Mesenchymal stem cell (in vitro differentiated cells and primary cell): ENCODE data around the gene ZKSCAN5.
A peak's percentile ranks its signal among the peaks of the same experiment; 100 is the strongest.

Experiments used
- DNase-seq: peaks from one replicate; pipeline ENCODE4 v3.0.0-alpha.2; 2013
- H2AFZ ChIP-seq: one replicate; pipeline ENCODE4 v1.6.1; 2013; ENCODE audit warnings: low read depth, mild to moderate bottlenecking, control low read depth, inconsistent platforms, low read length, moderate library complexity
- H2AK5ac ChIP-seq: 2 replicates; pipeline ENCODE4 v1.6.1; 2013; ENCODE audit warnings: low read length, moderate library complexity, mild to moderate bottlenecking, inconsistent platforms; ENCODE audit not compliant: severe bottlenecking
- H2BK120ac ChIP-seq: one replicate; pipeline ENCODE4 v1.6.1; 2013; ENCODE audit warnings: low read depth, mild to moderate bottlenecking, inconsistent platforms, low read length, moderate library complexity
- H2BK12ac ChIP-seq, 2 experiments: one replicate each; pipeline ENCODE4 v1.6.1; 2013; ENCODE audit warnings: inconsistent platforms in 2 of 2, low read length in 2 of 2, mild to moderate bottlenecking in 2 of 2, moderate library complexity in 2 of 2, control low read depth in 1 of 2
- H2BK15ac ChIP-seq: one replicate; pipeline ENCODE4 v1.6.1; 2013; ENCODE audit warnings: mild to moderate bottlenecking, low read depth, inconsistent platforms; ENCODE audit not compliant: poor library complexity, severe bottlenecking
- H2BK5ac ChIP-seq: 2 replicates; pipeline ENCODE4 v1.6.1; 2013; ENCODE audit warnings: low read depth, mild to moderate bottlenecking, low read length, control low read depth, inconsistent platforms; ENCODE audit not compliant: poor library complexity, severe bottlenecking
- H3K14ac ChIP-seq, 2 experiments: one replicate each; pipeline ENCODE4 v1.6.1; 2013; ENCODE audit warnings: inconsistent platforms in 2 of 2, low read length in 2 of 2, control low read depth in 1 of 2, mild to moderate bottlenecking in 1 of 2, moderate library complexity in 1 of 2
- H3K18ac ChIP-seq, 2 experiments: one replicate each; pipeline ENCODE4 v1.6.1; 2013; ENCODE audit warnings: inconsistent platforms in 2 of 2, low read length in 2 of 2, control low read depth in 1 of 2, low read depth in 1 of 2, mild to moderate bottlenecking in 1 of 2
- H3K23ac ChIP-seq, 2 experiments: one replicate each; pipeline ENCODE4 v1.6.1; 2013; ENCODE audit warnings: inconsistent platforms in 2 of 2, low read length in 2 of 2, mild to moderate bottlenecking in 2 of 2, moderate library complexity in 2 of 2, control low read depth in 1 of 2
- H3K27ac ChIP-seq: 2 replicates; pipeline ENCODE4 v1.5.1; 2013; ENCODE audit warnings: mild to moderate bottlenecking, moderate library complexity, low read length, control low read depth, inconsistent platforms; ENCODE audit not compliant: poor library complexity, severe bottlenecking
- H3K27me3 ChIP-seq, 2 experiments: 2 replicates each; pipeline versions ENCODE4 v1.6.1 to v1.7.0; 2013; ENCODE audit warnings: low read length in 2 of 2, mild to moderate bottlenecking in 2 of 2, moderate library complexity in 2 of 2, control low read depth in 1 of 2, inconsistent platforms in 1 of 2; ENCODE audit not compliant: control insufficient read depth in 1 of 2, insufficient read depth in 1 of 2
- H3K36me3 ChIP-seq, 2 experiments: 2 replicates each; pipeline versions ENCODE4 v1.6.1 to v1.7.0; 2013; ENCODE audit warnings: low read length in 2 of 2, control low read depth in 1 of 2, inconsistent platforms in 1 of 2, low read depth in 1 of 2, mild to moderate bottlenecking in 1 of 2; ENCODE audit not compliant: insufficient read depth in 2 of 2, control insufficient read depth in 1 of 2
- H3K4ac ChIP-seq, 2 experiments: one replicate each; pipeline ENCODE4 v1.6.1; 2013; ENCODE audit warnings: inconsistent platforms in 2 of 2, low read length in 2 of 2, mild to moderate bottlenecking in 2 of 2, moderate library complexity in 2 of 2, control low read depth in 1 of 2, low read depth in 1 of 2
- H3K4me1 ChIP-seq: 2 replicates; pipeline ENCODE4 v1.6.1; 2013; ENCODE audit warnings: low read depth, low read length, control low read depth; ENCODE audit not compliant: control insufficient read depth, insufficient read depth
- H3K4me2 ChIP-seq: 2 replicates; pipeline ENCODE4 v1.6.1; 2013; ENCODE audit warnings: low read length, mild to moderate bottlenecking, inconsistent platforms; ENCODE audit not compliant: poor library complexity, severe bottlenecking
- H3K4me3 ChIP-seq, 2 experiments: 2 replicates each; pipeline versions ENCODE4 v1.5.1 to v1.7.0; 2013; ENCODE audit warnings: low read length in 2 of 2, mild to moderate bottlenecking in 2 of 2, control low read depth in 1 of 2, low read depth in 1 of 2; ENCODE audit not compliant: insufficient read depth in 1 of 2
- H3K79me1 ChIP-seq: replicated peaks from 2 replicates; pipeline ENCODE4 v1.6.1; 2013; ENCODE audit warnings: mild to moderate bottlenecking, control low read depth, low read length, inconsistent platforms; ENCODE audit not compliant: poor library complexity, severe bottlenecking
- H3K9ac ChIP-seq: 2 replicates; pipeline ENCODE4 v1.7.0; 2013; ENCODE audit warnings: mild to moderate bottlenecking, low read length, moderate library complexity
- H3K9me3 ChIP-seq: 2 replicates; pipeline ENCODE4 v1.7.0; 2013; ENCODE audit warnings: mild to moderate bottlenecking, low read length; ENCODE audit not compliant: control insufficient read depth
- H4K8ac ChIP-seq: one replicate; pipeline ENCODE4 v1.6.1; 2013; ENCODE audit warnings: inconsistent platforms, mild to moderate bottlenecking, low read length, moderate library complexity
- H4K91ac ChIP-seq: one replicate; pipeline ENCODE4 v1.6.1; 2013; ENCODE audit warnings: mild to moderate bottlenecking, low read length, inconsistent platforms
- WGBS: methylation state at CpG from one replicate; pipeline ENCODE4 v1.1.7; 2013; ENCODE audit warnings: mixed read lengths; 5-methylcytosine and 5-hydroxymethylcytosine counted together

Gene ZKSCAN5

GRCh38 chr7:99465421-99465768 is 39.1 kb upstream of the ZKSCAN5 start:
- Histone ChIP-seq H2BK15ac (no peak overlapping the region), H4K91ac (peak overlapping the region; percentile 12), H4K8ac (peak overlapping the region; percentile 38), H3K4me2 (peak overlapping the region; percentile 66), H3K9me3 (no peaks in the 10 kb centered on the region), H2BK5ac (no peak overlapping the region), H2AK5ac (peak overlapping the region; percentile 53), H2AFZ (peak overlapping the region; percentile 75), H3K27me3 (no peaks in the 10 kb centered on the region), H3K14ac (peak overlapping the region in 1 of 2 experiments; percentile 91), H3K4me1 (peaks cover 8% of the 10 kb centered on the region), H2BK120ac (no peak overlapping the region), H3K18ac (peak overlapping the region in 1 of 2 experiments; percentile 85), H3K4ac (peak overlapping the region in 1 of 2 experiments; percentile 72), H3K36me3 (peaks cover 12 to 16% of the 10 kb centered on the region in 2 experiments), H3K9ac (peak overlapping the region; percentile 98), H3K4me3 (peak overlapping the region; percentile 72 to 98), H3K27ac (peak overlapping the region; percentile 26), H3K79me1 (no peaks in the 10 kb centered on the region), H2BK12ac (no peak overlapping the region), H3K23ac (no peak overlapping the region)
- DNase-seq, result no peak
- WGBS, result 22% methylated on average over 9 of the region's 9 CpGs

DNA sequence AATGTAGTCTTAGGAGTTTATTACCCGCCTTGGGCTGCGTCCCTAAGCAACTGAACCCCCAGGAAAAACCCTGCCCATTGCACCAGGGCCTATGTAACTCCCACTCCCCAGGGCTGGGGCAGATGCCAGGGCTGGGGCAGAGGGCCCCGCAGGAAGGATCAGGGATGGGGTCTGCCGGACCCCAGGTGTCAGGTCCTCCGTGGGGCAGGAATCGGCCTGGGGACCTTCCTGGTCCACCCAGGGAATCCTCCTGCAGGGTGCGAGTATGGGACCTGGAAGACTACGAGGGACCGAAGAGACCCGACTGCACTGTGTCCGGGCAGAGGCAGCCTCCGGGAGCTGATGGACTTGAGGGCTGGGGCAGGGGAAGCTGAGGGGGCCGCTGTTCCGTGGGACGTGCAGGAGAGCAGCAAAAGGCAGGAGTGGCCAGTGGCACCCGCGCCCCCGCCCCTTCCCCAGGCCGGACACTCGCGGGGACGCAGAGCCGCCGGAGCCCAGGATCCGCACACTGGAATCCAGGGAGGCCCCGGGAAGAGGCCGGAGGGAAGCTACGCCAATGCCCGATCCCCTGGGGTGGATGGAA is 36.0 kb upstream of the ZKSCAN5 start:
- peaks cover 6% of the 10 kb centered on the region in 2 experiments for H3K36me3 ChIP-seq
- H3K4me2 ChIP-seq, result no peak overlapping the region
- no peak overlapping the region for H3K23ac ChIP-seq
- H3K14ac ChIP-seq, result no peak overlapping the region
- H3K4ac ChIP-seq, result no peak overlapping the region
- no peak overlapping the region for H3K9ac ChIP-seq
- no peaks in the 10 kb centered on the region for H3K27me3 ChIP-seq
- no peak overlapping the region for H2BK120ac ChIP-seq
- no peaks in the 10 kb centered on the region for H3K79me1 ChIP-seq
- H4K91ac ChIP-seq, result no peak overlapping the region
- DNase-seq, result no peak
- H2AFZ ChIP-seq, result no peak overlapping the region
- H3K18ac ChIP-seq, result no peak overlapping the region
- H4K8ac ChIP-seq, result no peak overlapping the region
- no peak overlapping the region for H2BK12ac ChIP-seq
- no peak overlapping the region for H2AK5ac ChIP-seq
- H2BK15ac ChIP-seq, result no peak overlapping the region
- no peaks in the 10 kb centered on the region for H3K9me3 ChIP-seq
- no peak overlapping the region for H2BK5ac ChIP-seq
- WGBS, result 94% methylated on average over 29 of the region's 29 CpGs
- no peak overlapping the region for H3K4me3 ChIP-seq
- H3K27ac ChIP-seq, result no peak overlapping the region
- peaks cover 6% of the 10 kb centered on the region for H3K4me1 ChIP-seq

DNA sequence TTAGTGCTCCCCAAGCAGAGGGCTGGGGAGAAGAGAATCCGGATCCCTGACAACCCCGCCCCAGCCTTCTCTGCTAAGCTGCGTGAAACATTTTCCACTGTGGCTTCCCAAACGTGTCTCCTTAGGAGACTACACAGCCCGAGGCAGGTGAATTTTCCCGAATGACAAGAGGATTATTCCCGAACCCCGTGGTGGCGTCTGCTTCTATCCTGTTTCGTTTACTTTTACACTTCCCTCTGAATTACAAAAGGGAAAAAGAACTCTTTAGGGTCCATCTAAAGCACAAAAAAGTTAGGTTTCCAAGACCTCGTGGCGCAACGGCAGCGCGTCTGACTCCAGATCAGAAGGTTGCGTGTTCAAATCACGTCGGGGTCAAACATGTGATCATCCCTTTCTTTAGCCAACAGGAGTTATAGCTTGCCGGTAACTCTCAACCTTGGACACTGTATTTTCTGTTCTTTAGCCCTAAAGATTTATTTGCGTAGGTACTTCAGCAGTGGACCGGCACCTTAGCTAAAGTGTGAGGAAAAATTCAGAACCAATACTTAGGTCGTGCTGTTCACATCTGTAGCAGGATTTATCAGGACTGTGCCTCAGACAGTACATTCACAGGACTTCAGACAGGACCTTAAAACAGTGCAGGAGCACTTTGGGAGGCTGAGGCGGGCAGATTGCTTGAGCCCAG is 34.9 kb upstream of the ZKSCAN5 start:
- no peak for DNase-seq
- WGBS, result 27% methylated on average over 23 of the region's 23 CpGs
- Histone ChIP-seq H3K14ac (no peak overlapping the region), H3K4ac (no peak overlapping the region), H3K18ac (no peak overlapping the region), H3K27ac (no peak overlapping the region), H3K4me3 (no peak overlapping the region), H3K79me1 (no peaks in the 10 kb centered on the region), H2AK5ac (no peak overlapping the region), H2BK15ac (no peak overlapping the region), H3K9me3 (no peaks in the 10 kb centered on the region), H2BK5ac (no peak overlapping the region), H2BK120ac (no peak overlapping the region), H3K23ac (no peak overlapping the region), H3K4me1 (peaks cover 5% of the 10 kb centered on the region), H3K27me3 (no peaks in the 10 kb centered on the region), H3K36me3 (no peaks in the 10 kb centered on the region), H4K8ac (peak overlapping the region; percentile 40), H2BK12ac (no peak overlapping the region), H2AFZ (peak overlapping the region; percentile 53), H3K4me2 (no peak overlapping the region), H3K9ac (peak overlapping the region; percentile 24), H4K91ac (no peak overlapping the region)

DNA sequence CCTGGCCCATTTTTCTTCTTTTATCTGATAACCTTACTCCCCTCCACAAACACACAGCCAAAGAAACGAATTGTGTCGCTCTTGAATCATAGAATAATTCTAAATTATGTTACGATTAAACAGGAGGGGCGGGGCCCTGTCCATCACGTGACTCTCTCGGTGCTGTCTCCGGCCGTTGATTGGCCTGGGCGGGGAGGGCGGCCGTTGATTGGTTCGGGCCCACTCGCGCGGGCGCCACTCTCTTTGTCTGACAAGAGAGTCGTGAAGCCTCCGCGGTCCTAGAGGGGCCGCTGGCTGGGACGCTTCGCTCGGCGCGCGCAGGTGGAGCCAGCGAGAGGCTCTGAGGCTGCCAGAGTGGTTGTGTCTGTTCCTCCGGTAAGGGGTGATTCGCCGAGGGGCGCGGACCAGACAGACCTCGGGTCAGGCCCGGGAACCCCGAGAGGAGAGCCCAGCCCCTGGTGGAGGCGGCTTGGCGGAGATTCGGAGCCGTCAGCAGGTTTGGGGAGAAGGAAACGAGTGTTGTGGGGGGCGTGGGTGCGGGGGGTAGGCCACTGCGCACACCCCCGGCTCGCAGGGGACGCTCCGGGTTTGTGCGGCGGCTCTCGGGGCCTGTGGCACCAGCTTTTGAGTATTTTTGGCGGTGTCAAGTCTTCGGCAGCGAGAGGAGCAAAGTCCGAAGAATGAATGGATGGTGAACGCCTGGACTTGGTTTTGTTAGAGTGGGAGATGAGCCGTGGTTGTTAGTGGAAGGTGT is 31.7 kb upstream of the ZKSCAN5 start, which contains the start of gene ZNF789:
TSS of gene ZNF789 (plus strand) at position 330 of the 754 bp plus-strand sequence. CDS start 3,567 bp downstream, outside the sequence.
- H3K4me3 ChIP-seq, result peak within 1 kb of the TSS; percentile 95 to 97
- H4K91ac ChIP-seq, result peak within 1 kb of the TSS; percentile 83
- peaks cover 3% of the 10 kb centered on the region for H3K4me1 ChIP-seq
- H3K4ac ChIP-seq, result peak within 1 kb of the TSS in 1 of 2 experiments; percentile 76
- peak within 1 kb of the TSS; percentile 28 for H4K8ac ChIP-seq
- H3K9ac ChIP-seq, result peak within 1 kb of the TSS; percentile 94
- H2AK5ac ChIP-seq, result no peak within 1 kb of the TSS
- H2BK120ac ChIP-seq, result peak within 1 kb of the TSS; percentile 73
- peaks cover 6% of the 10 kb centered on the region for H3K79me1 ChIP-seq
- H2BK5ac ChIP-seq, result no peak within 1 kb of the TSS
- H2BK12ac ChIP-seq, result no peak within 1 kb of the TSS
- H3K9me3 ChIP-seq, result no peaks in the 10 kb centered on the region
- H3K14ac ChIP-seq, result no peak within 1 kb of the TSS
- under 1% methylated on average over 54 of the region's 56 CpGs for WGBS
- peak within 1 kb of the TSS; percentile 86 for H3K27ac ChIP-seq
- peak within 1 kb of the TSS; percentile 69 for H2BK15ac ChIP-seq
- peaks cover 5% of the 10 kb centered on the region in 2 experiments for H3K36me3 ChIP-seq
- peak within 1 kb of the TSS in 1 of 2 experiments; percentile 70 for H3K23ac ChIP-seq
- peak within 1 kb of the TSS; percentile 90 for H3K4me2 ChIP-seq
- H3K18ac ChIP-seq, result peak within 1 kb of the TSS; percentile 70 to 79
- peak within 1 kb of the TSS; percentile 100 for H2AFZ ChIP-seq
- DNase-seq, result peak; percentile 96
- H3K27me3 ChIP-seq, result no peaks in the 10 kb centered on the region
